Bronchial epithelial cell (primary cell): ENCODE data around the gene FASN. TPM values are rescaled to one million over a fixed set of nuclear protein-coding genes. Genes with fewer than 3 reads are reported as not detected.

Source experiments
- DNase-seq: peaks from one replicate; pipeline ENCODE4 v3.0.0-alpha.2; 2010; ENCODE audit warnings: low read depth
- FAIRE-seq: peaks from 2 replicates; lab custom pipeline; 2011; peaks lifted over from hg19 to GRCh38; lab: Jason Lieb, UNC
- H3K27me3 ChIP-seq: 2 replicates; pipeline ENCODE4 v1.5.1; 2011; ENCODE audit warnings: low read length; ENCODE audit not compliant: control insufficient read depth, insufficient read depth
- H3K36me3 ChIP-seq: 2 replicates; pipeline ENCODE4 v1.5.1; 2011; ENCODE audit warnings: low read length; ENCODE audit not compliant: control insufficient read depth, insufficient read depth
- H3K4me3 ChIP-seq: 2 replicates; pipeline ENCODE4 v1.5.1; 2011; ENCODE audit warnings: mild to moderate bottlenecking, low read depth, low read length, control low read depth
- total RNA-seq: library from RNA; depleted of rRNA; stranded (reverse); fragments of >200 nt; gene quantifications from 2 replicates; pipeline ENCODE4 v1.2.1, GENCODE V29; 2014
- TF ChIP-seq, protein P1 (sequence below): IDR thresholded peaks from 2 replicates; pipeline ENCODE4 v1.5.1; 2011; ENCODE audit warnings: mild to moderate bottlenecking, moderate library complexity, low read length, control low read depth, inconsistent platforms; ENCODE audit not compliant: insufficient read depth, severe bottlenecking

Gene FASN
- total RNA-seq, 1 donor from 2014 or later: 37.1 TPM

DNA sequence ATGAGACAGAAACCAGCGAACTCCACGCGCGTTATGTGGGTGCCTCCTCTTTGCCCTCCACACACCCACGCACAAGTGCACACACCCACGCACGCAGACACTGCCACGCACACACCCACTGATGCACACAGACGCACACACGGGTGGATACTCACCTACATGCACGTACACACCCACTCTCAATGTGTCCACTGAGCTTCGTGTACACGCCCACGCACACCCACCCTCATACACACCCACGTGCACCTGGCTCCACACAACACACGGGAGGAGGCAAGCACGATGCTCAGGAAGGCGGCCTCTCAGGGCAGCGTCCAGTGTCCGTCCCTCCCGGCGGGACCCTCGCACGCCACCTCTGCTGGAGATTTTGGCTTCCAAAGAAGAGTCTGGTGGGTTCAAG is 50.7 kb downstream of the FASN start:
- FAIRE-seq: no peak
- H3K27me3 ChIP-seq: no peaks in the 10 kb centered on the region

DNA sequence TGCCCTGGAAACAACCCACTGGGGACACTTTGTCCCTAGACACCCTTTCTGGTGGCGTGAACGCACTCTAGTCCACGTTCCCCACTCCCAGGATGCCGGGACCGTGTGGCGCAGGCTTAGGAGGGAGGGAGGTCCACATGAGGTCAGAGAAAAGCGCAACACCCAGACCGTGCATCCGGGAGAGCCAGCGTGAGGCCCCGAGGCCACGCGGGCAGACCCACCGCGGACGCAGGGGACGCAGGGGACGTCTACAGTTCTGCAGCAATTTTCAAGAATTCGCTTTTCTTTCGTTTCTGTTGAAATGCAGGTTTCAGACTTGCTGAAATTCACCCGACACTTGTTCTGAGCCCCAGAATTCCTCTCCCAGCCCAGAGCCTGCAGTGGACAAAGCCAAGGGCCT is 51.1 kb downstream of the FASN start:
- Histone ChIP-seq H3K36me3 (peaks cover 15% of the 10 kb centered on the region), H3K4me3 (no peak overlapping the region), H3K27me3 (no peaks in the 10 kb centered on the region)
- DNase-seq (no peak), FAIRE-seq (no peak)
- TF ChIP-seq, protein P1, sequence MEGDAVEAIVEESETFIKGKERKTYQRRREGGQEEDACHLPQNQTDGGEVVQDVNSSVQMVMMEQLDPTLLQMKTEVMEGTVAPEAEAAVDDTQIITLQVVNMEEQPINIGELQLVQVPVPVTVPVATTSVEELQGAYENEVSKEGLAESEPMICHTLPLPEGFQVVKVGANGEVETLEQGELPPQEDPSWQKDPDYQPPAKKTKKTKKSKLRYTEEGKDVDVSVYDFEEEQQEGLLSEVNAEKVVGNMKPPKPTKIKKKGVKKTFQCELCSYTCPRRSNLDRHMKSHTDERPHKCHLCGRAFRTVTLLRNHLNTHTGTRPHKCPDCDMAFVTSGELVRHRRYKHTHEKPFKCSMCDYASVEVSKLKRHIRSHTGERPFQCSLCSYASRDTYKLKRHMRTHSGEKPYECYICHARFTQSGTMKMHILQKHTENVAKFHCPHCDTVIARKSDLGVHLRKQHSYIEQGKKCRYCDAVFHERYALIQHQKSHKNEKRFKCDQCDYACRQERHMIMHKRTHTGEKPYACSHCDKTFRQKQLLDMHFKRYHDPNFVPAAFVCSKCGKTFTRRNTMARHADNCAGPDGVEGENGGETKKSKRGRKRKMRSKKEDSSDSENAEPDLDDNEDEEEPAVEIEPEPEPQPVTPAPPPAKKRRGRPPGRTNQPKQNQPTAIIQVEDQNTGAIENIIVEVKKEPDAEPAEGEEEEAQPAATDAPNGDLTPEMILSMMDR: no peak

More for the DNA sequence above, 50.7 kb downstream of the FASN start:
- TF ChIP-seq, protein P1: no peak
- H3K4me3 ChIP-seq: no peak overlapping the region
- peaks cover 15% of the 10 kb centered on the region for H3K36me3 ChIP-seq
- DNase-seq: no peak

DNA sequence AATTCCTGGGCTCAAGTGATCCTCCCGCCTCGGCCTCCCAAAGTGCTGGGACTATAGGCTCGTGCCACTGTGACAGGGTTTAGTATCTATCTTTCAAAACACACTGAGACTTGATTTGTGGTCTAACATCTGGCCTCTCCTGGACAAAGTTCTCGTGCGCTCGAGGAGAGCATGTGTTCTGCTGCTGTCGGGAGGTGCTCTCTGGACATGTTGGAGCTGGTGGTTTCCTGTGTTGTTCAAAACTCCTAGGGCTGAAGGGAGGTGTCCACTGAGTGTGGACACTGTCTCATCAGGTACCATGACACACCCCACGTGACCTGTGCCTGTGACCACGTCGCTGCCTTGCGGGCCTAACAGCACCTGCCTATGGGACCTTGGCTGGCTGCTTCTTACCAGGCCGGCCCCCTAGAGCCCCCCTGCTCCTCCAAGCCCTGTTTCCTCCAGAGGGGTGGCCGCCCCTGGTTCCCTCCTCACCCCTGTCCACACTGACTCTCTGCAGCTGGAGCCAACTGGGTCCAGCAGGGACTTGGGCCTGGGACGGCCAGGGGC is 52.0 kb downstream of the FASN start:
- DNase-seq (no peak), FAIRE-seq (no peak)
- TF ChIP-seq, protein P1: no peak
- peaks cover 15% of the 10 kb centered on the region for H3K36me3 ChIP-seq
- H3K27me3 ChIP-seq: no peaks in the 10 kb centered on the region
- no peak overlapping the region for H3K4me3 ChIP-seq

DNA sequence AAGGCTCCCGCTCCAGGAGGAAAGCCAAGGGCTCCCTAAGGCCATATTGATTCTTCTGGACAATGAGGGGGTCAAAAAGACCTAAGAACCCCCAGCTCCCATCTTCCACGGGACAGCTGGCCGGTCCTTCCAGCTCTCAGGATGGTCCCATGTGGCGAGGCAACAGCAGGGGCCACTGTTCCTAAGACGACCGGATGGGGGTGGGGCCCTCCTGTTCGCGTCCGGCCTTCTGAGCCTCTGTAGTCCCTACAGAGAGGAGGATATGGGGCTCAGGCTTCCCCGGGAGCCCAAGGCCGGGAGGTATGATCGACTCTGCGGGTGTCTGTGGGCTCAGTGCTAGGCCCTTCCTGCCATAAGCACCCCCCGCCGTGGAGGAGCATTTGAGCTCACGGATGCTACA is 54.5 kb downstream of the FASN start:
- DNase-seq: no peak
- Histone ChIP-seq H3K4me3 (no peak overlapping the region), H3K27me3 (no peaks in the 10 kb centered on the region), H3K36me3 (peaks cover 7% of the 10 kb centered on the region)
- TF ChIP-seq, protein P1: no peak
- FAIRE-seq: no peak

DNA sequence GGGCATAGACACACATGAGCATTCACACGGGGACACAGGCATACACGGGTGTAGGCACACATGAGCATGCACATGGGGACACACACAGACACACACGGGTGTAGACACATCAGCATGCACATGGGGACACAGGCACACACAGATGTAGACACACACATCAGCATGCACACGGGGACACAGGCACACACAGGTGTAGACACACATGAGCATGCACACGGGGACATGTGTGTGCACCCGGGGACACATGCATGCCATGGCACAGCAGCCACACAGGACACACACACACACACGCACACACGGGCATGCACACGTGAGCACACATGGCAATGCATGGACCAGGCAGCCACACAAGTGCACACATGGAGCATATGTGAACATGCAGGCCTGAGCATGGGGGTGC is 55.4 kb downstream of the FASN start:
- peak; percentile 50 for FAIRE-seq
- no peak overlapping the region for H3K4me3 ChIP-seq
- no peak for DNase-seq

More for the DNA sequence above, 55.4 kb downstream of the FASN start:
- TF ChIP-seq, protein P1: no peak
- Histone ChIP-seq H3K36me3 (peaks cover 2% of the 10 kb centered on the region), H3K27me3 (no peaks in the 10 kb centered on the region)
